Endothelial cell of umbilical vein (primary cell): ENCODE results near the gene CCDC93. TPM values are rescaled to one million over a fixed set of nuclear protein-coding genes. Genes with fewer than 3 reads are reported as not detected.

Experiments used
- BruUV-seq: library from RNA; stranded (reverse); fragments of 400-500 nt; replicated peaks from 2 replicates; lab custom pipeline; 2021; lab: Mats Ljungman, UMichigan
- CTCF ChIA-PET: fragments of 300-600, 350-600 bp; sonication (Branson Sonifier 250); formaldehyde crosslinking; loops from one replicate; lab custom pipeline; 2021; ENCODE audit warnings: antibody characterized with exemption, inconsistent platforms; lab: Charles Lee
- POLR2A ChIA-PET: fragments of 300-600, 350-600 bp; sonication (Branson Sonifier 250); formaldehyde crosslinking; loops from one replicate; lab custom pipeline; 2021; ENCODE audit warnings: antibody characterized with exemption, inconsistent platforms; lab: Charles Lee
- DNase-seq: peaks from one replicate; pipeline ENCODE4 v3.0.0-alpha.2; 2011; ENCODE audit warnings: low read depth, low spot score
- FAIRE-seq: peaks from 2 replicates; lab custom pipeline; 2011; peaks lifted over from hg19 to GRCh38; lab: Jason Lieb, UNC
- H2AFZ ChIP-seq: 2 replicates; pipeline ENCODE4 v1.6.0; 2012; ENCODE audit warnings: low read depth, low read length, control low read depth, inconsistent platforms
- H3K27ac ChIP-seq: 2 replicates; pipeline ENCODE4 v1.5.1; 2011; ENCODE audit warnings: low read depth, mild to moderate bottlenecking, control low read depth, low read length, moderate library complexity; ENCODE audit not compliant: insufficient read depth
- H3K27me3 ChIP-seq, 2 experiments: 2 replicates each; pipeline versions ENCODE4 v1.6.0 to v1.6.1; 2011; ENCODE audit warnings: low read length in 2 of 2, mixed read lengths in 1 of 2; ENCODE audit not compliant: control insufficient read depth in 2 of 2, insufficient read depth in 2 of 2
- H3K36me3 ChIP-seq, 2 experiments: 2 replicates in 1 of 2; 3 replicates in 1 of 2; pipeline ENCODE4 v1.5.1; 2011; ENCODE audit warnings: low read length in 2 of 2, mild to moderate bottlenecking in 1 of 2, moderate library complexity in 1 of 2; ENCODE audit not compliant: control insufficient read depth in 2 of 2, insufficient read depth in 2 of 2; ENCODE audit errors: extremely low read depth in 1 of 2
- H3K4me1 ChIP-seq: 3 replicates; pipeline ENCODE4 v1.5.1; 2011; ENCODE audit warnings: mild to moderate bottlenecking, low read length; ENCODE audit not compliant: control insufficient read depth, insufficient read depth; ENCODE audit errors: extremely low read depth
- H3K4me2 ChIP-seq: 2 replicates; pipeline ENCODE4 v1.6.1; 2011; ENCODE audit warnings: low read length, control low read depth, mixed read lengths; ENCODE audit not compliant: insufficient read depth
- H3K4me3 ChIP-seq, 3 experiments: fragments of 200-600 bp in 1 of 3; sonication (generic), shearing (Covaris generic) in 1 of 3; replicated peaks in 1 of 3; 2 replicates each; pipeline ENCODE4 v1.5.1; 2011 to 2016; ENCODE audit warnings: control low read depth in 3 of 3, low read length in 3 of 3, mild to moderate bottlenecking in 2 of 3, inconsistent platforms in 1 of 3, low read depth in 1 of 3, moderate library complexity in 1 of 3; ENCODE audit not compliant: insufficient read depth in 1 of 3
- H3K79me2 ChIP-seq: 2 replicates; pipeline ENCODE4 v1.6.0; 2012; ENCODE audit warnings: low read length, inconsistent platforms; ENCODE audit not compliant: control insufficient read depth, insufficient read depth
- H3K9ac ChIP-seq: replicated peaks from 2 replicates; pipeline ENCODE3; 2011; ENCODE audit warnings: low read length, control low read depth; ENCODE audit not compliant: insufficient read depth; ENCODE audit errors: extremely low read depth
- H3K9me1 ChIP-seq: replicated peaks from 3 replicates; pipeline ENCODE4 v1.6.0; 2011; ENCODE audit warnings: mild to moderate bottlenecking, low read length; ENCODE audit not compliant: control insufficient read depth, insufficient read depth; ENCODE audit errors: extremely low read depth
- H3K9me3 ChIP-seq: replicated peaks from 2 replicates; pipeline ENCODE4 v1.5.1; 2012; ENCODE audit warnings: low read length, inconsistent platforms; ENCODE audit not compliant: control insufficient read depth, insufficient read depth
- H4K20me1 ChIP-seq: replicated peaks from 2 replicates; pipeline ENCODE3; 2011; ENCODE audit warnings: mild to moderate bottlenecking, low read length; ENCODE audit not compliant: control insufficient read depth, insufficient read depth; ENCODE audit errors: extremely low read depth
- CTCF ChIP-seq, 2 donors: IDR thresholded peaks; 1 replicate in 1 of 2; 2 replicates in 1 of 2; pipeline ENCODE4 v1.5.1; 2011; ENCODE audit warnings: low read length in 2 of 2, mild to moderate bottlenecking in 2 of 2, moderate library complexity in 2 of 2, control low read depth in 1 of 2, inconsistent platforms in 1 of 2, low read depth in 1 of 2; ENCODE audit not compliant: insufficient read depth in 1 of 2; ENCODE audit errors: extremely low read depth in 1 of 2
- EZH2 ChIP-seq: IDR thresholded peaks from 2 replicates; pipeline ENCODE4 v1.6.1; 2012; ENCODE audit warnings: borderline replicate concordance, low read depth, mild to moderate bottlenecking, moderate library complexity, low read length, inconsistent platforms; ENCODE audit not compliant: severe bottlenecking
- FOS ChIP-seq: IDR thresholded peaks from 2 replicates; pipeline ENCODE4 v1.6.1; 2011; ENCODE audit warnings: mild to moderate bottlenecking, low read length, moderate library complexity, borderline replicate concordance; ENCODE audit not compliant: insufficient read depth
- GATA2 ChIP-seq: IDR thresholded peaks from 2 replicates; pipeline ENCODE4 v1.7.0; 2011; ENCODE audit warnings: low read depth, mild to moderate bottlenecking, moderate library complexity, mixed read lengths, low read length; ENCODE audit not compliant: insufficient read length, insufficient read depth
- JUN ChIP-seq: IDR thresholded peaks from 2 replicates; pipeline ENCODE4 v1.6.1; 2011; ENCODE audit warnings: borderline replicate concordance, low read depth; ENCODE audit not compliant: insufficient read length, insufficient read depth
- MAX ChIP-seq: IDR thresholded peaks from 2 replicates; pipeline ENCODE4 v1.6.1; 2011; ENCODE audit not compliant: insufficient read depth, insufficient read length
- MYC ChIP-seq: IDR thresholded peaks from one replicate; pipeline ENCODE4 v1.6.1; 2011; ENCODE audit warnings: mild to moderate bottlenecking, low read depth, low read length
- POLR2A ChIP-seq: IDR thresholded peaks from 2 replicates; pipeline ENCODE4 v1.6.1; 2012; ENCODE audit warnings: low read depth, mild to moderate bottlenecking, control low read depth, low read length
- POLR2AphosphoS5 ChIP-seq: IDR thresholded peaks from 2 replicates; pipeline ENCODE4 v1.6.1; 2012; ENCODE audit warnings: low read depth, mild to moderate bottlenecking, control low read depth, low read length, moderate library complexity; ENCODE audit not compliant: insufficient read depth
- dilution Hi-C: fragments of 300-500 bp; cut with MboI; formaldehyde crosslinking; loops from one replicate; pipeline ENCODE4 v1.15.0; 2019; ENCODE audit warnings: low sequenced_read_pairs; ENCODE audit not compliant: extremely low pct_ligation_motif_present
- intact Hi-C: fragments of 100-400 bp; cut with micrococcal nuclease; formaldehyde crosslinking; loops from one replicate; pipeline ENCODE4 v1.10.0; 2022
- polyA plus RNA-seq, 4 experiments: library from polyadenylated mRNA; depleted of rRNA in 3 of 4; stranded (reverse) in 3 of 4; unstranded in 1 of 4; fragments of >200 nt; gene quantifications; 2 replicates each; pipeline versions ENCODE4 v1.2.1 to v1.2.3, GENCODE V29; 2011 to 2012; ENCODE audit warnings: missing spikeins in 1 of 4
- total RNA-seq: library from RNA; stranded (reverse); gene quantifications from 2 replicates; pipeline ENCODE4 v1.2.3, GENCODE V29; 2021

The CCDC93 gene
- total and polyA plus RNA-seq, 2 donors (not counting 3 experiments of a cell fraction or from before 2014, with no cell fraction given) = 13.8 to 35.1 TPM

DNA sequence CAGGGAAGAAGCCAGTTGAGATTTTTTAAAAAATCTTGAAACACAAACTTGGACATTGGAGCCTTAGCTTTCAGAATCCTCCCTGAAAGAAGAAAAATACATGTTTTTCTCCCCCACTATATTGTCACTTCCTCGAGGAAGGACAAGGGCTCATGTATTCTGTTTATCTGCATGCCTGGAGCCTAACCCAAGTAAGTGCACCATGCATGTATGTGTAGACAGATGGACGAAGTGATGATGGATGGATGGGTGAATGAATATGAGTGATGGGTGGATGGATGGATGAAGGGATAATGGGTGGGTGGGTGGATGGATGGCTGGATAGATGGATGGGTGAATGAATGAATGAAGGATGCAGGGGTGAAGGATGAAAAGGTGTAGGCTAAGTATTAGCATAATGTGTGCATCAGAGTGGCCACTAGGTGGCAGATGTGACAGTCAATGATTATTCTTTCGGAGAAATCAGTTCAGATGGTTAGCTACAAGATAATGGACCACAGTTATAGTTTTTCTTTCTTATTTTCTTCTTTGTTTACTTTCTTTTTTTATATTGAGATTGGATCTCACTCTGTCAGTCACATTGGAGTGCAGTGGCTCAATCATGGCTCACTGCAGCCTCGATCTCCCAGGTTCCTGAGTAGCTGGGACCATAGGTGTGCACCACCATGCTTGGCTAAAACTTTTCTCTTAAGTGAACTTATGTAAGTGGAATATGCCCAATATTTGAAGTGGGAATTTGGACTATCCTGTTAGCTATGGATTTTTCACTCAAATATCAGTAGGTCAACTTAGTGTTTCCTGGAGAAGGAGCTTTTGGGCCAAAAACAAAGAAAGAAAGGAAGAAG, 18.5 kb upstream of the CCDC93 start:
- no peak overlapping the region for H3K9ac ChIP-seq
- dilution Hi-C loops = no loop called here
- no peak overlapping the region for H2AFZ ChIP-seq
- H3K9me1 ChIP-seq = no peaks in the 10 kb centered on the region
- intact Hi-C loops = loop anchor here (1.0 to 5.0 kb wide), 2 partner anchors 120 to 823 kb away; no protein-coding TSS in a partner anchor
- H3K36me3 ChIP-seq = no peaks in the 10 kb centered on the region
- ChIA-PET POLR2A (no interaction called here), CTCF (interaction anchor here (0.6 to 3.0 kb wide), 45 partner anchors 9 to 1211 kb away, joined by 3 to 81 read pairs (median 4); partner anchors contain the start of genes CCDC93, DDX18 and EN1)
- no peaks in the 10 kb centered on the region for H3K4me1 ChIP-seq
- peak; percentile 36 for DNase-seq
- H3K4me2 ChIP-seq = no peak overlapping the region
- H3K27ac ChIP-seq = no peak overlapping the region
- TF ChIP-seq POLR2A (no peak), CTCF (IDR thresholded peaks at IDR 0.05; ENCODE audit: extremely low read depth in 1 of 2, insufficient read depth in 1 of 2, low read depth in 1 of 2, low read length in 2 of 2) (peak; percentile 65 to 72)
- no TSS peak for BruUV-seq
- FAIRE-seq = peak; percentile 79
- no peaks in the 10 kb centered on the region for H3K79me2 ChIP-seq
- H3K4me3 ChIP-seq = no peak overlapping the region
- no peaks in the 10 kb centered on the region for H3K9me3 ChIP-seq
- peaks cover 2 to 7% of the 10 kb centered on the region in 2 experiments for H3K27me3 ChIP-seq
- H4K20me1 ChIP-seq = no peaks in the 10 kb centered on the region

GRCh38 chr2:118031566-118031965, 17.7 kb upstream of the CCDC93 start:
- no peak for FAIRE-seq
- TF ChIP-seq POLR2AphosphoS5 = no peak
- TF ChIP-seq EZH2 = no peak
- TF ChIP-seq JUN = no peak
- no peak for TF ChIP-seq MAX
- no peak for TF ChIP-seq FOS
- TF ChIP-seq CTCF (IDR thresholded peaks at IDR 0.05; ENCODE audit: extremely low read depth in 1 of 2, insufficient read depth in 1 of 2, low read depth in 1 of 2, low read length in 2 of 2) = no peak
- no peak for TF ChIP-seq POLR2A
- TF ChIP-seq GATA2 = no peak
- TF ChIP-seq MYC = no peak
- no TSS peak for BruUV-seq

More at GRCh38 chr2:118031566-118031965, 17.7 kb upstream of the CCDC93 start:
- dilution Hi-C loops = no loop called here
- intact Hi-C loops = loop anchor here (5.0 kb wide), 1 partner anchor 121 kb away; no protein-coding TSS in a partner anchor
- ChIA-PET POLR2A (no interaction called here), CTCF (interaction anchor here (1.6 kb wide), 1 partner anchor 829 kb away, joined by 13 read pairs; no protein-coding TSS in a partner anchor)
- no peaks in the 10 kb centered on the region for H3K36me3 ChIP-seq
- peaks cover 2 to 7% of the 10 kb centered on the region in 2 experiments for H3K27me3 ChIP-seq
- no peaks in the 10 kb centered on the region for H3K9me3 ChIP-seq
- H3K27ac ChIP-seq = no peak overlapping the region
- no peak for DNase-seq
- no peaks in the 10 kb centered on the region for H3K79me2 ChIP-seq
- no peak overlapping the region for H2AFZ ChIP-seq
- no peaks in the 10 kb centered on the region for H3K4me1 ChIP-seq
- H3K9ac ChIP-seq = no peak overlapping the region
- no peak overlapping the region for H3K4me3 ChIP-seq
- no peaks in the 10 kb centered on the region for H3K9me1 ChIP-seq
- H4K20me1 ChIP-seq = no peaks in the 10 kb centered on the region
- no peak overlapping the region for H3K4me2 ChIP-seq
